Measurements from ENCODE around the gene TMEM178A.
A peak's percentile ranks its signal among the peaks of the same experiment; 100 is the strongest.

TMEM178A gene

DNA sequence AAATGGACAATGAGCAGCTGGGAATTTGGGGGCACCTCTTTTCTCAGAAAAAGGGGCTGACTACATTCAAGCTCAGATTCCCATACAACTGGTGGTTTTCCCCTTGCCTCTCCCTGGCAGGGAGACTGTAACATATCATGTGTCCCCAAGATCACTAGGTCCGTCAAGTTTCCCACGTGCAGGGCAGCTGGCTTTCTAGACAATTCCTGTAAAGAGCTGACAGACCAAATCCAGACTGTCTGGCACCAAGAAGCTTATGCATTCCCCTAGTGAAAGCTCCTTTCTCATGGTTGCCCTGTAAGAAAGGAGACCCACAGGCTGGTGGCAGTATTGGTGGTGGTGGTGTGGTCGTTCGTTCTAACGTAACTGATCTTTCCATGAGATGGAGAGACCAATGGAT, 64.6 kb downstream of the TMEM178A start:
- H3K36me3 Mint-ChIP-seq, result peaks cover 27% of the 10 kb centered on the region
- H3K27ac Mint-ChIP-seq, result no peak overlapping the region
- peaks cover 14% of the 10 kb centered on the region for H3K4me1 Mint-ChIP-seq
- ATAC-seq, result no peak
- H3K27me3 Mint-ChIP-seq, result no peaks in the 10 kb centered on the region
- H3K4me3 Mint-ChIP-seq, result no peak overlapping the region
- H3K9me3 Mint-ChIP-seq, result no peaks in the 10 kb centered on the region

DNA sequence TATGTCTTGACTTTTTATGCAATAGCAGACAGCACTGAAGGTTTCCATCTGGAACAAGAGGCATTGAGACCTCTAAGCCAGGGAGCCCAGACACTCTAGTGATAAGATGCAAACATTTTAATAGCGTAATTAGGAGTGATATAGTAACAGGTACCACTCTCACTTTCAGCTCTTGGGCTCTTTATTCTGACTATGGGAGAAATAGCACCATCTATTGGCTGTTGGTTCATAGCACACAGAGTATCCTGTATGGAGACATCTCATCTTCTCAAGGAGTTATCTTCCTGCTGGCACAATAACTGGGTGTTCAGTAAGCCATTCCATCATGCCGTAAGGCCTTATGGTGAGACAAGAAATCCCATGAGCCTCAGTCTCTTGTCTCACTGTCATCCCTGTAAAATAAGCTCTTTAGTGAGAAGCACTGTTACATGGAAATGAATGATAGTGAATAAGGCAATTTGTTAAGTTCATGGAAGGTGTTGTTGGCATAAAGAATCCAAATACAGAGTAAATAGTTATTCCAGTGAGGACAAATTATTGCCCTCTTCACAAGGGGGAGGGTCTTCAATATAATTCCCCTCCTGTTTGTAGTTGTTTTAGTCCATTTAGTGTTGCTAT, 65.1 kb downstream of the TMEM178A start:
- ATAC-seq, result peak; percentile 65

DNA sequence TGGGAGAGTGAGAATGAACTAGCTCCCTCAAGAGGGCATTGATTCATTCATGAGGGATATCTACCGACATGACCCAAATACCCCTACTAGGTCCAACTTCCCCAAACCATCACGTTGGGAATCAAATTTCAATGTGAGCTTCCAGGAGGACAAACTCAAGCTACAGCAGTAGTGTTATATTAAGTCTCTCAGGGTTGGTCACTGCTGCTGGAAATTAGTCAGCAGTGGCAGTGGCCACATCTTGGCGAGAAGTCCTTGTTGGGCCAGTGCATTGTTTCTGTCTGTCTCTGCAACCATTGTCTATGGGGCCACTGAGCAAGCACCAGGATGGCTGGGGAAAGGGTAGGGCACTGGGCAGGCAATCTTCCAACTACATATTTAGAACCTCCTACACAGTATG, 65.8 kb downstream of the TMEM178A start:
- ATAC-seq, result no peak
- peaks cover 33% of the 10 kb centered on the region for H3K36me3 Mint-ChIP-seq
- no peak overlapping the region for H3K27ac Mint-ChIP-seq
- no peak overlapping the region for H3K4me3 Mint-ChIP-seq
- no peaks in the 10 kb centered on the region for H3K9me3 Mint-ChIP-seq
- no peaks in the 10 kb centered on the region for H3K27me3 Mint-ChIP-seq
- H3K4me1 Mint-ChIP-seq, result peaks cover 14% of the 10 kb centered on the region

More for the DNA sequence above, 65.1 kb downstream of the TMEM178A start:
- Mint-ChIP-seq H3K27me3 (no peaks in the 10 kb centered on the region), H3K36me3 (peaks cover 33% of the 10 kb centered on the region), H3K4me1 (peaks cover 14% of the 10 kb centered on the region), H3K4me3 (no peak overlapping the region), H3K27ac (no peak overlapping the region), H3K9me3 (no peaks in the 10 kb centered on the region)

DNA sequence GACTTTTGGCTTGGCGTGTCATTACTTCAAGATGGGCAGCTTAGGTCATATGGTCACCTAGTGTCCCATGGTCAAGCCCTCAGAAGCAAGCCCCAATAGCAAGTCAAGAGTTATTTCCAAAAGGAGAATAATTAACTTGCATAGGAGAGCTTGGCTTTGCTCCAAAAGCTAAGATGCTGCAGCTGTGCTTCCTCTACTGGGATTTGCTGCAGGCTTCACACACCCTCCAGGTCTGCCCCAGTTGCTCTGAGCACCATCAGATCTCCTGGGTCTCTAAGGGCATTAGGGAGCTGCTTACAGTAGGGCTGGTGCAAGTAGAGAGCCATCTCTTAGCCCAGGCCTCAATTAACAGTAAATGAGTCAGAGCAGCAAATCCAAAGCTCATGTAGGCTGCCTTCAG, 66.8 kb downstream of the TMEM178A start:
- no peak for ATAC-seq
- Mint-ChIP-seq H3K9me3 (no peaks in the 10 kb centered on the region), H3K27ac (no peak overlapping the region), H3K27me3 (no peaks in the 10 kb centered on the region), H3K4me3 (no peak overlapping the region), H3K36me3 (peaks cover 39% of the 10 kb centered on the region), H3K4me1 (peaks cover 14% of the 10 kb centered on the region)

DNA sequence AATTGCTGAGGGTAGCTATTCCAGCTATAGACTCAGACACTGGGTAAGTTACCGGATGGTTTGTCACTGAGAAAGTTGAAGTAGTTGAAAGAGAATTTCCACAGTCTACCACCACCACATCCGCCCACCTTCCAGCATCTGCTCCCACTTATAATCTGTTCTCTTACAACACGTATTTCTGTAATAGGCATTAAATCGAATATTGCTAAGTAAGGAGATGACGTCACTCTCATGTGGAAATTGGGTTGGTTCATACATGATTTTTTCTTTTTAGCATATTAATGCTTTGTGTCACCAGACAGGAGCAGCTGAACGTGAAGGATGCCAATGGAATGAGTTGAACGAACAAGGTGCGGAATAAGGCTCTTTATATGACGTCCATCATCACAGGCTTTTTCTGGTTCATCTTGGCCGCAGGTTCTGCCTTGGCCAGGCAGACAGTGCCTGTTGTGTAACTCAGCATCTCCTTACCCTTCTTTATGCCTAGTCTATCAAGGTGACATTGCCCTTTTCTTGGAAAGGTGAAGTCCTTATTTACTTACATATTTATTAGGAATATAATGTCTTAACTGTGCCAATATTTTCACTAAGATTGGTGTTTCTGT, 67.5 kb downstream of the TMEM178A start:
- H3K9me3 Mint-ChIP-seq, result no peaks in the 10 kb centered on the region
- H3K36me3 Mint-ChIP-seq, result peaks cover 46% of the 10 kb centered on the region
- H3K4me1 Mint-ChIP-seq, result peaks cover 10% of the 10 kb centered on the region
- no peak for ATAC-seq
- no peak overlapping the region for H3K27ac Mint-ChIP-seq
- H3K4me3 Mint-ChIP-seq, result no peak overlapping the region
- no peaks in the 10 kb centered on the region for H3K27me3 Mint-ChIP-seq

DNA sequence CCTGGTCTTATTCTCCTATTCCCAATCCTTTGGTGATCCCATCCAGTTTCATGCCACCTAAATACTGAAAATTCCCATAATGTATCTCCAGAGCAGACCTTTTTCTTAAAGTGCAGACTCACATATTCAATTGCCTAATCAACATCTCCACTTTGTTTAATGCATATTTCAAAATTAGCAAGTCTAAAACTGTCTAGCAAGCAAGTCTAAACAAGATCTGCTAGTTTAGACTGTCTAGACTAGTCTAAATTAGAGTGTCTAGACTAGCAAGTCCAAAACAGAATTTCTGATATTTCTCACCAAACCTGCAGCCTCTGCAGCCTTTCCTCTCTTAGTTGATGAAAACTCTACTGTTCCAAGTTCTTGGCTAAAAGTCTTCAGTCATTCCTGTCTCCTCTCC, 68.7 kb downstream of the TMEM178A start:
- Mint-ChIP-seq H3K27me3 (no peaks in the 10 kb centered on the region), H3K27ac (no peak overlapping the region), H3K9me3 (no peaks in the 10 kb centered on the region), H3K36me3 (peaks cover 53% of the 10 kb centered on the region), H3K4me1 (no peaks in the 10 kb centered on the region), H3K4me3 (no peak overlapping the region)
- ATAC-seq, result no peak

DNA sequence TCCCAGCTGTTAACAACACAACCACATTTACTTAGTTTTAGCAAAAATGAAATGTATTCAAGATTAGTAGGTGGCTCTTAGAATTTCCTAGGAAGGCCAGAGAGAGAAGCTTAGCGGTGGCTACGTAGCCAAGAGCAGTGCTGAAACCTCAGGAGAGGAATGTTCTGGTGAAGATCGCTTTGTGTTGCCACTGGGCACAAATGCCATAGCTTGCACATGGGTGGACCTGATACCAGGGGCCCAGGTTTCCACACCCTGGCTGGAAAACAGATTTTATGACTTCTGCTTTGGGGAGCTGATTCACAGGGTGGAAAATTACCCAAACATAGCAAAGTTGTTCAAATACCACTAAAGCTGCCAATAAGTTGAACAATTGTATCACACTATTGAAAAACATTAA, 69.9 kb downstream of the TMEM178A start:
- no peak overlapping the region for H3K4me3 Mint-ChIP-seq
- H3K9me3 Mint-ChIP-seq, result no peaks in the 10 kb centered on the region
- no peaks in the 10 kb centered on the region for H3K27me3 Mint-ChIP-seq
- no peak overlapping the region for H3K27ac Mint-ChIP-seq
- H3K4me1 Mint-ChIP-seq, result no peaks in the 10 kb centered on the region
- peaks cover 57% of the 10 kb centered on the region for H3K36me3 Mint-ChIP-seq
- ATAC-seq, result no peak

DNA sequence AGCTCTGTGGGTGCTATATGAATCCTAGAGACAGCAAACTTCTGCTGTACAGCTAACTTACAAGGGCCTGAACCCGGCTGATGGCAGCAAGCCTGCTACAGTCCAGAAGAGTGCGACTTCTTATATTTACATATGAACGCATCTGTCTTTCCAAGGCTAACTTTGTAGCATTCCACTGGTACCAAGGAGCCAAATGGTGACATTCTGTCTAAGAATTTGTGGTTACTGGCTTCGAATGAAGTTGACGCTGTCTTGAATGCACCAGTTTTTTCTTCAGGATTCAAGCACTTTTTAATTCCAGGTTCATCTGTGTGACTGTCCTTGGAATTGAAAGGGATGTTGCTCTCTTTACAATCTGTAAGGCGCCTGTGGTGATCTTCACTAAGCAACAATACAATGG, 70.9 kb downstream of the TMEM178A start:
- H3K36me3 Mint-ChIP-seq, result peaks cover 63% of the 10 kb centered on the region

DNA sequence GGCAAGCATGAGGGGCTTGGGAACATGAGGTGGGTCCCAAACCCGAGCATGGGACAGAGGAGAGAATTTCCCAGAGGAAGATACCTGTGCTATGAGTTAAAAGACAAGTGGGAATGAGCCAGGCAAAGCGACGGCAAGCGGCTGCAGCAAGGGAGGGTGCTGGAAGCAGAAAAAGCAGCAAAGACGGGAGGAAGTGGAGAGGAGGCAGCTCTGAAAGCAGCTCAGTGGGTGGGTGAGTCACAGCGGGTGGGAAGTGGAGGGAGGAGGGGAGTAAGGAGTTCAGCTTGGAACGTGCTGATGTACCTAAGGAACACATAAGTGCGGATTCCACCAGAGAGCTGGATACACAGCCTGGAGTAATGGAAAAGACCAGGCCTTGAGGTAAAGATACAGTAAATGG, 71.9 kb downstream of the TMEM178A start:
- Mint-ChIP-seq H3K4me3 (no peak overlapping the region), H3K27ac (no peak overlapping the region), H3K27me3 (no peaks in the 10 kb centered on the region), H3K36me3 (peaks cover 67% of the 10 kb centered on the region), H3K4me1 (no peaks in the 10 kb centered on the region), H3K9me3 (no peaks in the 10 kb centered on the region)
- no peak for ATAC-seq

More for the DNA sequence above, 70.9 kb downstream of the TMEM178A start:
- H3K4me3 Mint-ChIP-seq, result no peak overlapping the region
- no peaks in the 10 kb centered on the region for H3K9me3 Mint-ChIP-seq
- no peak for ATAC-seq
- no peaks in the 10 kb centered on the region for H3K4me1 Mint-ChIP-seq
- no peaks in the 10 kb centered on the region for H3K27me3 Mint-ChIP-seq
- no peak overlapping the region for H3K27ac Mint-ChIP-seq

DNA sequence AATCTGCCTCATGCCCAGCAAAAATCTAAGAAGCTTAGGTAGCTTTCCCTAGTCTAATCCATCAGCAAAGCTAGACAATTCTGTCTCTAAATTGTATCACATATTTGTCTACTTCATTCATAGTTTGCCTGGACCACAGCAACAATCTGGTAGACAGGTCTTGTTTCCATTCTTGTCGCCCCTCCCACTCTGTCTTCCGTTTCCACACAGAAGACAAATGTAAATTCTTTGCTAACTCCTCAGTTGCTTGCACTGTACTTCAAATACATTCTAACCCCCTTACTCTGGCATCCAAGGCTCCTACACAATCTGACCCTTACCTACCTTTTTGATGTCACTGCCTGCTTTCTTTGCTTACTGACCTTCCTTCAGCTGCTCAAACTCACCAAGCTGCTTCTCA, 73.2 kb downstream of the TMEM178A start:
- no peak overlapping the region for H3K27ac Mint-ChIP-seq
- H3K4me3 Mint-ChIP-seq, result no peak overlapping the region
- no peaks in the 10 kb centered on the region for H3K9me3 Mint-ChIP-seq
- H3K4me1 Mint-ChIP-seq, result no peaks in the 10 kb centered on the region
- no peak for ATAC-seq
- no peaks in the 10 kb centered on the region for H3K27me3 Mint-ChIP-seq
- peaks cover 70% of the 10 kb centered on the region for H3K36me3 Mint-ChIP-seq

DNA sequence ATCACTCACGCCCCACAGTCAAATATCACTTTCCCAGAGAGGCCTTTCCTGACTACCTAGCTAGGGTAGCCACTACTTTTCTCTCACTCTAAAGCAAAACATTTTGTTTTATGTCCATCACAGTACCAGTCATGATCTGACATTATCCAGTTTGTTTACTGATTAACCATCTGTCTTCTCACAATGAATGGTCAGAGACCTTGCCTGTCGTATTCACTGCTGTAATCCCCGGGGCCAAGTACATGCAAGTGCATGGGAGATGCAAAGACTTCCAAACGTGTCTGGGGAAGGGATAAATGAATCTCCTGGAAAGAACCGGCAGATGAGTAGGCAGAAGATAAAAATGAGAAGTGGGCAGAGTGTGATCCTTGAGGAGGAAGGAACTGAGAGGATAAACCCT, 73.7 kb downstream of the TMEM178A start:
- Mint-ChIP-seq H3K9me3 (no peaks in the 10 kb centered on the region), H3K4me3 (no peak overlapping the region), H3K36me3 (peaks cover 65% of the 10 kb centered on the region), H3K27ac (no peak overlapping the region), H3K4me1 (no peaks in the 10 kb centered on the region), H3K27me3 (no peaks in the 10 kb centered on the region)
- no peak for ATAC-seq

DNA sequence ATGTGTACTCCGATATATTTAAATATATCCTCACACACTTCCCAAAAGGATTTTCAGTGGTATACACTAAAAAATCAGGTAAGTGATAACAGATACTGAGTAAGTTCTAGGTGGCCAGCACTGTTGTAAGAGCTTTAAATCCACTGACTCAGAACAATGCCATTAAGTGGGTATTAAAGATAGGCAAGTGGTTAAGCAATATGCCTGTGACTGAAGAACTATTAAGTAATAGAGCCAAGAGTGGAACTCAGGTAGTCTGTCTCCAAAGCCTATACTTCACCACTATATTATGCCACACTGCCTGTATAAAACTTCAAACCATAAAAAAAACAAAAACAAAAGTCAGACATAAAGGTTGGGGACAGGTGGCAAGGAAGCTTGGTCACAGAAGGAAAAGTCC, 76.2 kb downstream of the TMEM178A start:
- Mint-ChIP-seq H3K36me3 (peaks cover 55% of the 10 kb centered on the region), H3K9me3 (no peaks in the 10 kb centered on the region), H3K4me3 (no peak overlapping the region), H3K27me3 (no peaks in the 10 kb centered on the region), H3K27ac (no peak overlapping the region), H3K4me1 (no peaks in the 10 kb centered on the region)
- no peak for ATAC-seq

DNA sequence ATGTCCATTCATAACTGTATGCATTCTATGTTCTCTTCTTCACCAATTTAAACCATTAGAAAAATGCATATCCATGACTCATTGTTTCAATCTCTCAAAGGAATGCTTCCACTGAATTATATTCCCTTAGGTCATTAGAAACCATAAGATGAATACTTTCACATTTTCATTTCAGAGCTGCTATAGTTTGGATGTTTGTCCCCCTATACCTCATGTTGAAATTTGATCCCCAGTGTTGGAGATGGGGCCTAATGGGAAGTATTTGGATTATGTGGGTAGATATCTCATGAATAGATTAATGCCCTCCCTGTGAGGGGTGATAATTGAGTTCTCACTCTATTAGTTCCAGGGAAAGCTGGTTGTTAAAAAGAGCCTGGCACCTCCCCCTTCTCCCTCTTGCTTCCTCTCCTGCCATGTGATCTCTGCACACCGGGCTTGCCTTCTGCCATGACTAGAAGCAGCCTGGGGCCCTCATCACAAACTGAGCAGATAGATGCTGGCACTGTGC, 77.6 kb downstream of the TMEM178A start:
- Mint-ChIP-seq H3K4me3 (no peak overlapping the region), H3K27me3 (no peaks in the 10 kb centered on the region), H3K9me3 (no peaks in the 10 kb centered on the region), H3K4me1 (no peaks in the 10 kb centered on the region), H3K27ac (no peak overlapping the region), H3K36me3 (peaks cover 44% of the 10 kb centered on the region)
- no peak for ATAC-seq

DNA sequence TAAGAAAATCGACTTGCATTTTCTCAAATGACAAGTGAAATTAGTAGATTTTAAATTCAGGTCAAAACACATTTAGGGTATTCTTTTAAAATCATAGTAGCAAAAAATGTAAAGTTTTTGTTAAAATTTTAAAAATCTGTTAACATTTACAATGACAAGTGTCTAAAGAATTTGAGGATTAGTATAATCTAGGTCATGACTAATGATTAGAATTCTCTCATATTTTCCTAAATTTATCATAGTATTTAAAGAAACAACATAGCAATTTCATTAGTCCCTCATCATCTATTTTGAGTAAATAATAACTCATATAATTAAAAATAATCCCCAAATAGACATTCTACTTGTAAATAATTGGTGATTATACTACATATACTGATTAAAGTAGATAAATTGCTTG, 89.7 kb downstream of the TMEM178A start:
- Mint-ChIP-seq H3K4me3 (no peak overlapping the region), H3K36me3 (peaks cover 65% of the 10 kb centered on the region), H3K9me3 (no peaks in the 10 kb centered on the region), H3K4me1 (no peaks in the 10 kb centered on the region), H3K27ac (no peak overlapping the region), H3K27me3 (no peaks in the 10 kb centered on the region)
- no peak for ATAC-seq

DNA sequence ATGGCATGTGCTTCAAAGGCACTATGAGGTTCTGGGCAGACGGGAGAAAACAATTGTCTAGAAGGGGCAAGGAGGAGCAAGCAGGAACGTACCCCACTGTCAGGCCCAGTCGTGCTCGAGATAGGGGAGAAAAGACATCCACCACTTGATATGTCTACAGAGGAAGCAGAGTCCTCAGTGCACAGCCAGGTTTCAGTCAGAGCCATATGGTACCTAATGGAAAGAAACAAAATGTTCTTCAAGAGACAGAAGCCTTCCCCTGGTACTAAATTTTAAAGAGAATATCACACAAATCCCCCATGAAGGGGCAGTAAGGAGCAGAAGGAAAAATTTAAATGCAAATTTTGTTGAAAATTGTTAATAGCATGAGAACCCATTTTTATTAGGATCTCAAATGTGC, 91.4 kb downstream of the TMEM178A start:
- no peak for ATAC-seq
- no peak overlapping the region for H3K4me3 Mint-ChIP-seq
- H3K4me1 Mint-ChIP-seq, result no peaks in the 10 kb centered on the region
- H3K27ac Mint-ChIP-seq, result no peak overlapping the region
- H3K9me3 Mint-ChIP-seq, result no peaks in the 10 kb centered on the region
- H3K27me3 Mint-ChIP-seq, result no peaks in the 10 kb centered on the region
- H3K36me3 Mint-ChIP-seq, result peaks cover 70% of the 10 kb centered on the region

DNA sequence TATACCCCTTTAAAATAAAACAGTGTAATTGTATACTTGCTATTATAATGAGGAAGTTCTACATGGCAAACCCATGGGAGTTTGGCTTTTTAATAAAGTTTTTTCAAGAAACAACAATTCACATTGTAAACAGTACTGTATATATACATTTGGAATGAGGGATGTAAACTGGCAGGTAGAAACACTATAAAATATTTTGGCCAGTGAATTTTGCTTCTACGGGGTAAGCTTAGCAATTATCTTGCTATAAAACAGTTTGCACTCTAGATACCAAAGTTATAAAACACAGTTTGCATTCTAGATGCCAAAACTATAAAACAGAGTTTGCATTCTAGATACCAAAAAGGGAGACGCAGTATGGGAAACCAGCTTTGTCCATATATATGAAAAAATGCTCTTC, 96.7 kb downstream of the TMEM178A start:
- Mint-ChIP-seq H3K27me3 (no peaks in the 10 kb centered on the region), H3K9me3 (no peaks in the 10 kb centered on the region), H3K27ac (no peak overlapping the region), H3K4me1 (no peaks in the 10 kb centered on the region), H3K4me3 (no peak overlapping the region), H3K36me3 (peaks cover 67% of the 10 kb centered on the region)
- no peak for ATAC-seq

Measured in stimulated activated memory B cell treated with anti-CD40 and anti-IgM and Interleukin-4, amounts not matched to agents 10 μg/mL and 1 μg/mL and 100 μg/mL, for 72 hours (primary cell).